Ramos (cell line): ENCODE results near the gene TRAK2.
"Not testable (repeated sequence)": the region's sequence is repeated elsewhere in the genome, so short reads cannot be mapped to it uniquely, and the experiment has no call there.

Source experiments
- in situ Hi-C: fragments of 300-500 bp; cut with MboI; formaldehyde crosslinking; loops from one replicate; pipeline ENCODE4 v1.14.3; 2022; ENCODE audit warnings: low sequenced_read_pairs; ENCODE audit not compliant: unreplicated experiment

TRAK2 gene

DNA sequence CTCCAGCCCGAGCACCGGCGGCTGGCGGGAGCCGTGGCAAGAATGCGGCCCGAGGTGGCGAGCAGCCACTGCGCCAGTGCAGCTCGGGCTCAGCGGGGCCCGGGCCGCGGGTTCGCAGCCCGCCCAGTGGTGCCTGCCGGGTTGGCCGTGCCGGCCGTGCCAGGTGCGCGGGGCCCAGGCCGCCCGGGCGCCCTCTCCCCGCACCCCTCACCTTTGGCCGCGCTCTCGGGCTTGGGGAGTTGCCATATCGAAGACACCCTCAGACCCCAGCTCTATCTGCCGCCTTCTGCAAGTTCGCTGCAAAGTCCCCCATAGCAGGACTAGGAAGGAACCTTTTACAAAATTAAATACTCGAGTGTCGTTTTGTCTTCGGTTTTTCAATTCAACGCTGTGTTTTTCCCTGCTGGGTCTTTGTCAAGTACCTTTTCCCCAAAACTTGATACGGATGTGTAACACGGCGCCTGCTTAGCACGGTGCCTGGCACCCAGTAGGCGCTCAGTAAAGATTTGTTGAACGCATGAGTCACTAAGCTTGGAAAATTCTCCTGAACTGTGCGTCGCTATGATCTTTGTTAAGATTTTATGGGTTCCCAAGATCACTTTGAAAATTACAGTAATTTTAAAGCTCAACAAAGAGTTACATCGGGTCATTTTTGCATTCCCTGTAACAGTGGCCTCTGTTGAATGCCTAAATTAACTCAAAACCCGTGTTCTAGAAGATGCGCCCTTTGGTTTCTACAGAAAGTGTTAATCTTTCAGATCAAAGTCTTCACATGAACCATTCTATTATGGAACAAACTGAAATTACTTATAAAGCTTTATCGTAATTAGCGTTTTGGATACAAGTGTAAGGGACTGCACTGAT is 1.0 kb upstream of the TRAK2 start:
- in situ Hi-C loops = no loop called here

DNA sequence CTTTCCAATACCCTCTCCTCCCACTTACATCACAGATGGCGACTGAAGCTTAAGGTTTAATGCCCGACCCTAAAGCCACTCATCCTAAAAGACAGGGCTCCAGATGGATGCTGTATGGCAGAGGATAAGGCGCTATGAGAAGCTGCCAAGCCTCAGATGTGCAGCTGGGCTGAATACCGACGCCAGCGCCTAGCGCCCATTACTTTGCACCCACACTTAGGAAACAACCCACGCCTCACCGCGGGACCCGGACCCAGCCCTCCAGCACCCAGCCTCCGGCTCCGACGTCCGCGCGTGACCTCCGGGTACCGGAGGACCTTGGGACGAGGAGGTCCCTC is 335 bp downstream of the TRAK2 start:
- in situ Hi-C loops = no loop called here

DNA sequence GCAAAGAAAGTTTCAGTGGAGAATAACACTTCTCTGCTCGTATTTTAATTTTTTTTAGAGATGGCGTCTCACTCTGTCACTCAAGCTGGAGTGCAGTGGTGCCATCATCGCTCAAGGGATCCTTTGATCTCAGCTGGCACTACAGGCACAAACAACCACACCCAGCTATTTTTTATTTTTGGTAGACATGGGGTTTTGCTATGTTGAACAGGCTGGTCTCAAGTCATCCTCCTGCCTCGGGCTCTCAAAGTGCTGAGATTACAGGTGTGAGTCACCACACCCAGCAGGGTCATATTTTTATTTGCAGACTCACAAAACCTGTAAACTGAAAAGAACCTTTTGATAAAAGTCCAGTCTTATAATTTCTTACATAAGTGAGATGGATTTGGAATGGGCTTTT is 2.6 kb downstream of the TRAK2 start:
- in situ Hi-C loops = no loop called here

DNA sequence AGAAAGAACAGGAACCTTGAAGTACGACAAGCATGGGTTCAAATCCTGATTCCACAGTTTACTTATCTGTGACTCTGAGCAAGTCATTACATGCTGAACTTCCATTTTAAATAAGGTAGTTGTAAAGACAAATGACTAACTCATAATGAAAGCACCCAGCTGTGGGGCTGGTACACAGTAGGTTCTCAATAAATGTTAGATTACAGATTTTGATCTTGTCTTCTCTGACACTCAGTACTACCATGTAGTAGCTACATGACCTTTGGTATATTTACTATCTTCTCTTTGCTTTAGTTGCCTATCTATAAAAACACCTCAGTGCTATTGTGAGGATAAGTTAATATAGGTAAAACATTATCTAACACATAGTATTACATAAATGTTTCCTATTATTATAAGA is 3.2 kb downstream of the TRAK2 start:
- in situ Hi-C loops = no loop called here

DNA sequence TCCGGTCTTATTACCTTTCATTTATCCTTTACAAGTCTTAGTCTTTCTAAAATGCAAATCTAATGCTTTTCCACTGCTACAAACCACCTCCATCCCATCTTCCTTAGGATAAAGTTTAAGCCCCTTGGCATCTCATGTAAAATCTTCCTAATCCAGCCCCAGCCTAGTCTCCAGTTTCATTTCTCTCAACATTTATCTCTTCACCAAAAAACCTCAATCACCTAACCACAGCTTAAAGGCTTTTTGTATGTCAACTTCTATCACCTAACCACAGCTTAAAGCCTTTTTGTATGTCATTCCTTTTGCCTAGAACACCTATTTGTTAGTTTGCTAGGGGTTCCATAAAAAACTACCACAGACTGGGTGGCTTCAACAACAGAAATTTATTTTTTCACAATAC is 4.2 kb downstream of the TRAK2 start:
- in situ Hi-C loops = no loop called here

DNA sequence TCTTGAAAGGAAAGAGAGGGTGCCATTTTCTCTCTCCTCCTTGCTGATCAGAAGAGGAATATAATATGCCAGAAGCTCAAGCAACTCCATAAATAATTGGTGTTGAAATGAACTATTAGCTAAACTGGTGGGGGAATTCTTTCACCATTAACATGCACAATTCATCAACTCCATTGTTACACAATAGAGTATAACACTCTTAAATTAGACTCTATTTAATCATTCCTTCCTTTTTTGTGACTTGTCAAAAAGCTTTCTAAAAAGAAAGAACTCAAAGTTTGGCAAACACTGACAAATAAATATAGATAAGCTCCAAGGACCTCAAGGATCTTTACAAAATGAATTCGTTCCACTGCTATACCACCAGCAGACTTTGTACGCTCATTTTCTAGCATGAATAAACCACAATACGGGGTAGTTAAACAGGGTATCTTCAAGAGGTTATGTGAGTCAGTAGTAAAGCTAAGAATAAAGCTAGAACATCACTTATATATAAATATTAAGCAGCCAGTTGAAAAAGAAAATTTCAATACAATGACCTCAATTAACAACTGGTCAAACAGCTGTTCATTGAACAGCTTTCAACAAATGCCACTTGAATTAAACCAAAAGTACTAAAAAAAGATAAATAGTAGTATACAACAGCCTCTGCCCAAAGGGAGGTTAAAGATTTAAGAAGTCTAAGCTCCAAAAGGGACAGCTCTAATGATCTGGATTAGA is 6.4 kb downstream of the TRAK2 start:
- in situ Hi-C loops = no loop called here

DNA sequence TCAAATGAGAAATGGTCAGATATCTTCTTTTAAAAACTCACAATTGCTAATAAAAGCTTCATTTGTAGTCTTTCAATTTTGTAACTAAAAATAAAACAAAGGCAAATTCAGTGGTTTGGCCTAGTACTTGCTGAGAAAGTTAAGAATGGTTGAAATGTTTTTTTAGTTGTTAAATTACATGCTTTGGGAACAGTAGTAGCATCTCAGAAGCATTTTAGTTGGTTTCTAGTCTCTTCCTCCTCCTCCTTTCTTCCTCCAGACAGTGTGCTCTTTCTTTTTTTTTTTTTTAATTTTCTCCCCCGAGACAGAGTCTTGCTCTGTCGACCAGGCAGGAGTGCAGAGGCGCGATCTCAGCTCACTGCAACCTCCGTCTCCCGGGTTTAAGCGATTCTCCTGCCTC is 9.8 kb downstream of the TRAK2 start:
- in situ Hi-C loops = no loop called here

DNA sequence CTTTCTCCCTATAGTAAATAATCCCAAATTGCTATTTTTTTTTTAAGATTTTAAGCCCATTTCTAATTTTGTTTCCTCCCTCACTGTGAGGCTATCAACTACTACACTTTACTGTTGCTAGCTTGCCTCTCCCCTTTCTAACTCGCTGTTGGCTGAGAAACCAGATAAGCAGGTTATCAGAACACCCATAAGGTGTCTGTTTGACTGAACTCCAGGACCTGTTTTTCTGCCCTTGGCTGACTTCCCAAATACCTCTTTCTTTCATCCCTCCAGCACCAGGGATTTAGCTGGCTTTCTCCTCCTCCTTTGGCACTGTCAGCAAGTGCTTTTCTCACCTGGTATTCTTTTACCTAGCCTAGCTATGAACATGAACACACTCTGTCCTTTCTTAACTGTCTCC is 11.1 kb downstream of the TRAK2 start:
- in situ Hi-C loops = no loop called here

DNA sequence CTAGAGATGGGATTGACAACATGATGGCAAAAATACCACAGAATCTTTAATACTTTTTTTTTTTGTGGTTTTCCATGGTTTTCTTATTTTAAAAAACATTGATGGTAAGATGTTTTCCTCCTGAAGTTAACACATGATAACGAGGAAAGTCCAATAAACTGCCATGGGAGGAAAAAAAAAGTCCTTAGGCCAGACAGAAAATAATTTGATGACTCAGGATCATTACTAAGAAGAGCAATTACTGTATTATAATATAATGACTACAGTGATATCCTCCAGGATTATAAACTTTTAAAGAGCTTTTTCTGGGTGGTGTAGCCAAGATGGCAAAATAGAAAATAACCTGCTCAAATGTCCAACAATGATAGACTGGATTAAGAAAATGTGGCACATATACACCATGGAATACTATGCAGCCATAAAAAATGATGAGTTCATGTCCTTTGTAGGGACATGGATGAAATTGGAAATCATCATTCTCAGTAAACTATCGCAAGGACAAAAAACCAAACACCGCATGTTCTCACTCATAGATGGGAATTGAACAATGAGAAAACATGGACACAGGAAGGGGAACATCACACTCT is 11.8 kb downstream of the TRAK2 start:
- in situ Hi-C loops = not testable (repeated sequence)

DNA sequence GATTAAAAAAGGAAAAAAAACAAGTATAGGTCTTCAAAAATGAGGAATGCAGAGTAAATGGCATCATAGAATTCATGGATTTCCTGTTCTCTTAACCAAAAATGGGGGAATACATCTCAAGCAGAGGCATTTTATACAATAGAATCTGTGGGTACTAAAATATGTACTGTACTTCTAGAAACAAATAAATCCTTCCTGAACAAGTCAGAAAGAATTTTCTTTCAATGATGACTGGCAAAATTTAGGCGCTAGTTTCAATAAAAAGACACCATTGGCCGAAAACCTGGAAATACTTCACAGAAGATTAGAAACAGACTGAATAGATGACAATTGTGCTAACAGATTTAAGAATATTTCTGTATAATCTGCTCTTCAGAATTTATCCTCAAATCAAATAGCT is 15.1 kb downstream of the TRAK2 start:
- in situ Hi-C loops = no loop called here

DNA sequence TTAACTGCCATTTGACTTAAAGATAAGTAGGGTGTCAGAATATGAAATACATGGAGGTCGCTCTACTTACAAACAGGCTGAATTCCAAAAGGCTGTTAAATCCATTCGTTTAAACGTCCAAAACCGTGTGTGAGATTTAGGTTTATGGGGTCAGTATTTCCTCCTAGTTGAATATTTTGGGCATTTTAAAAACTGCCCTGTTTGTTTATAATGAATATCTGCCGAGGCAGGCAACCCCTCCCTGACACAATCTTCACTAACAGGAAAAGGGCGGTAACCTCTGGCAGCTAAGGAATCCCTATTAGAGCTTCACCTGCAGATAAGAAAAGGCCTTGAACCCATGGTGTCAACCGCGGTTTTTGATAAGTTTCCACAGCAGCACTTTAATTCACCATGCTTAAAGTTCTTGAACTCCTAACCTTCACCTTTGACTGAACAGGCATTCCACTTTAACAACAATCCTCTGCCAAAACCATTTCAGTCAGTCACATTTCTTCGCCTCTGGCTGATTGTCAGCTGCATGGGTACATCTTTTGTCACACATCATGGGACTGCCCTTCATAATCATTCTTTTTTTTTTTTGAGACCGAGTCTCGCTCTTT is 17.8 kb downstream of the TRAK2 start:
- in situ Hi-C loops = no loop called here

DNA sequence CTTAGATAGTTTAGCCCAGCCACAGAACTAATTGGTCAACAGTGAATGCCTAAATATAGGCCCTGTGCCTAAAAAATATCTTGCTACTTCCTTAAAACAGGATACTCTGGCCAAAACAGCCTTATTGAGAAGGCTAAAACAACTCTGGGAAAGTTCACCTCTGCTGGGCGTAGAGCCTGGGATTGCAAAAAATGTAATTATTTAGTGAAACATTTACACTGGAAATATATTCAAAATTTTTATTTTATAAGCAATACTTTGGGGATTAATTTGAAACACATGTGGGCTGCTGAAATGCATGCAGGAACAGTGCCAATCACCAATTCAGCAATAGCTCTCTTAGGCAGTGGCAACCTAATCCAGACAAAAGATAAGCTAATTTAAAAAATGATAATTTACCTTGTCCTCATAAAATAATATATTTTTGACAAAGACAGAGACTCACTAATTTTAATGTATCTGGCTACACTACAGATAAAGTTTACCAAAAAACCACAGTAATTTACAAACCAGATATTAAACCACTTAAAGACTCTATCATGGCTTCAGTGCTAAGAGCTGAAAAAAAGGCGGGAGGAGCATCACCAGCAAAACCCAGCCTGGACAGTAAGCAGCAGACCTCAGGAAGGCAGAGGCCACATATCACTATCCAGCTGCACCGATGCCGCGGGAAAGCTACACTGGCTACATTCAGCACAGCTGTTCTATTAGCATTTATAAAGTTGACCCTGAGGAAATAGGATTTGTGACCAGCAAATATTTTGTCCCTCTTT is 18.5 kb downstream of the TRAK2 start:
- in situ Hi-C loops = no loop called here

DNA sequence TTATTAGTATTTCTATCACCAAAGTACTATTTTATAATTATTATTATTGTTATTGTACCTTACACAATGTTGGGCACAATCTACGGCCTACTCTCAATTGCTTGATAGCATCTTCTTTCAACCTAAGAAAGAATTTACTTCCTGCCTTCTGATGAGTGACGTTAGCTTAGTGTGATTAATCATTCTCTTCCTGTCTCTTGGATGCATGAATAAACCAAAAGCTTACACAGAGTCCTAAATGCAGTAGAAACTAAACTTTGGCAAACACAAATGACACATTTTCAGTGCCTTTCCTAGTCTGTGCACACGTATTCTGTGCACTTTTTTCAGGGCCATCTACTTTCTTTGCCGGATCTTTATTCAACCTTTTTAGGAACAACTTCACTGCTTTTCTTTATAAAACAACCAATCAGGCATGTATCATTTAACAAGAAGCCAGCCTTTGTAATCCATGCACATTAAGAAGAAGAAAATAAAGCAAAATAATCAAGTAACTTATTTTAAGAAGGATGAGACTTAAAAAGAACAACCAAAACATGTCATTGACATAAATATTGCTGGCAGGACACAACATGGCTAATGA is 19.1 kb downstream of the TRAK2 start:
- in situ Hi-C loops = no loop called here

DNA sequence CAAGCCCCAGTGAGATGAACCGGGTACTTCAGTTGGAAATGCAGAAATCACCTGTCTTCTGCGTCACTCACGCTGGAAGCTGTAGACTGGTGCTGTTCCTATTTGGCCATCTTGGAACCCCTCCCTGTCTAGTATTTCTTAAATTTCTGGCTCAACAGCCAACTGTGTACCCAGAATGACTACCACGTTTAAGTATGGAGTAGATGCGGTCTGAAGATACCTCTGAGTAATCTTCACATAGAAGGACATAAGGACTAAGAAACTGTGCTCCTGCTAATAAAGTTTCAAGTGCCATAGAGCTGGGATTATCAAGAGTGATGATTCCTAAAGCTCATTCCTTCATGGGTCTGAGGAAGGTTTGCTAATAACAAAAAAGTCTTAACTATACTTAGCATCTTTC is 20.4 kb downstream of the TRAK2 start:
- in situ Hi-C loops = no loop called here

DNA sequence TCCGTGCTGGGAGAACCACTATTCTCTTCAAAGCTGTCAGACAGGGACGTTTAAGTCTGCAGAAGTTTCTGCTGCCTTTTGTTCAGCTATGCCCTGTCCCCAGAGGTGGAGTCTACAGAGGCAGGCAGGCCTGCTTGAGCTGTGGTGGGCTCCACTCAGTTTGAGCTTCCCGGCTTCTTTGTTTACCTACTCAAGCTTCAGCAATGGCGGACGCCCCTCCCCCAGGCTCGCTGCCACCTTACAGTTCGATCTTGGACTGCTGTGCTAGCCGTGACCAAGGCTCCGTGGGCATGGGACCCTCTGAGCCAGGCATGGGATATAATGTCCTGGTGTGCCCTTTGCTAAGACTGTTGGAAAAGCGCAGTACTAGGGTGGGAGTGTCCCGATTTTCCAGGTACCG is 20.9 kb downstream of the TRAK2 start:
- in situ Hi-C loops = not testable (repeated sequence)

DNA sequence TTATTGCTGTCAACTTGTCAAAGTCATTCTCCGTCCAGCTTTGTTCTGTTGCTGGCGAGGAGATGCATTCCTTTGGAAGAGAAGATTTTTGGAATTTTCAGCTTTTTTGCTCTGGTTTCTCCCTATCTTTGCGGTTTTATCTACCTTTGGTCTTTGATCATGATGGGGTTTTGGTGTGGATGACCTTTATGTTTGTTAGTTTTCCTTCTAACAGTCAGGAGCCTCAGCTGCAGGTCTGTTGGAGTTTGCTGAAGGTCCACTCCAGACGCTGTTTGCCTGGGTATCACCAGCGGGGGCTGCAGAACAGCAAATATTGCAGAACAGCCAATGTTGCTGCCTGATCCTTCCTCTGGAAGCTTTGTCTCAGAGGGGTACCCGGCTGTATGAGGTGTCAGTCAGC is 21.4 kb downstream of the TRAK2 start:
- in situ Hi-C loops = not testable (repeated sequence)

DNA sequence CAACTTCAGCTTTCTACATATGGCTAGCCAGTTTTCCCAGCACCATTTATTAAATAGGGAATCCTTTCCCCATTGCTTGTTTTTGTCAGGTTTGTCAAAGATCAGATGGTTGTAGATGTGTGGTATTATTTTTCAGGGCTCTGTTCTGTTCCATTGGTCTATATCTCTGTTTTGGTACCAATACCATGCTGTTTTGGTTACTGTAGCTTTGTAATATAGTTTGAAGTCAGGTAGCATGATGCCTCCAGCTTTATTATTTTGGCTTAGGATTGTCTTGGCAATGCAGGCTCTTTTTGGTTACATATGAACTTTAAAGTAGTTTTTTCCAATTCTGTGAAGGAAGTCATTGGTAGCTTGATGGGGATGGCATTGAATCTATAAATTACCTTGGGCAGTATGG is 22.9 kb downstream of the TRAK2 start:
- in situ Hi-C loops = not testable (repeated sequence)

DNA sequence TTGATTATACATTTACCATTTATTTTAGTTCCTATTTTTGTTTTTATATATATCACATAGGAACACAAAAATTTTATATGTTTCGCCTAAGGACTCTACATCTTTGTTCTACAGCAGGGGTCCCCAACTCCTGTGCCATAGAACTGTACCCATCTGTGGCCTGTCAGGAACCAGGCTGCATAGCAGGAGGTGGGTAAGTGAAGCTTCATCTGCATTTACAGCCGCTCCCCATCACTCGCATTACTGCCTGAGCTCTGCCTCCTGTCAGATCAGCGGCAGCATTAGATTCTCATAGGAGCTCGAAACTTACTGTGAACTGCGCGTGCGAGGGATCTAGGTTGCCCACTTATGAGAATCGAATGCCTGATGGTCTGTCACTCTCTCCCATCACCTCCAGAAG is 25.3 kb downstream of the TRAK2 start:
- in situ Hi-C loops = no loop called here

DNA sequence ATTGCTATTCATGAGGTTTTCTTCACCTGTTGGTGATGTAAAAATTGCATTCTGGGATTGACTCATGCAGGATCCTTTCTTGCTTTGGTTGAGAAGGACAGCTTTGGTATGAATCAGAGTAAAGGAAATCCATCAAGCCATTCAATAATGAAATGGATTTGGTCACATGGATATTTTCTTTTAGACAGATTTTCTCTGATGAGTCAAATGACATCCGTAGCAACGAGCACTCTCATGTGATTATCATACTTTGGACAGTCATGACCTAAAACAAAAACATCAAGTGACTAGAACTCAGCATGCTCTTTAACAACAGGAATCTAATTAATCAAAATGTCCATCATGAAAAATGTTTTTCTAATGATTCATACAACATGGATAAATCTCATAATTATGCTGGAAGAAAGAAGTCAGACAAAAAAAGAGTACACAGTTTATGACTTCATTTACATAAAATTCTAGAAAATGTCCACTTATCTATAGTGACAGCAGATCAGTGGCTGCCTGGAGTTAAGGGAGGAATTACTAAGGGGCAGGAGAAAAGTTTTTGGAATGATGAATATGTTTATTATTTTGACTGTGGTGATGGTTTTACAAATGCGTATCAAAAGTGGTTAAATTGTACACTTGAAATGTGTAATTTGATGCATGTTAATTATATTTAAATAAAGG is 30.7 kb downstream of the TRAK2 start:
- in situ Hi-C loops = no loop called here

DNA sequence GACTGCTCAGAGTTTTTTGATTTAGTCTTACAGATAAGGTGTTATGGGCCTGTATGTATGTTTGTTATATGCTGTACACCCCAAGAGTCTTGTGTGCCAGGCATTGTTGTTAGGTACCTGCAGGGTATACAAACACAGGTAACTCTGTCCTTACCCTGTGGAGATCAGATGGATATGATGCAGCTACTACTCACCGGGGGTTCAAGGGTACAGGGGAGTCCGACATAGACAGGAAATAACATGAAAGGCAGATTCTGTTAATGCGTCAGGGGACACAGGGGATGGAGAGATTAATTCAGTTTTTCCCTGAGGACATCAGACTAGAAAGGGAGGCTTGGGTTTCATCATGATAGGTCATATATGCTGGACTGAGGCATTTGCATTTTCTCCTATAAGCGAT is 31.3 kb downstream of the TRAK2 start:
- in situ Hi-C loops = no loop called here
